ENCODE data around the gene SLC51A. TPM values are rescaled to one million over a fixed set of nuclear protein-coding genes. Genes with fewer than 3 reads are reported as not detected.
"Not testable (repeated sequence)": the region's sequence is repeated elsewhere in the genome, so short reads cannot be mapped to it uniquely, and the experiment has no call there.

The SLC51A gene
- total RNA-seq (ENCODE audit: unreplicated experiment): not detected
- long read RNA-seq, partial matches to known transcripts: 0 of 1 reads
- long read RNA-seq, other reads (novel, unspliced or antisense): 1 of 1 reads

DNA sequence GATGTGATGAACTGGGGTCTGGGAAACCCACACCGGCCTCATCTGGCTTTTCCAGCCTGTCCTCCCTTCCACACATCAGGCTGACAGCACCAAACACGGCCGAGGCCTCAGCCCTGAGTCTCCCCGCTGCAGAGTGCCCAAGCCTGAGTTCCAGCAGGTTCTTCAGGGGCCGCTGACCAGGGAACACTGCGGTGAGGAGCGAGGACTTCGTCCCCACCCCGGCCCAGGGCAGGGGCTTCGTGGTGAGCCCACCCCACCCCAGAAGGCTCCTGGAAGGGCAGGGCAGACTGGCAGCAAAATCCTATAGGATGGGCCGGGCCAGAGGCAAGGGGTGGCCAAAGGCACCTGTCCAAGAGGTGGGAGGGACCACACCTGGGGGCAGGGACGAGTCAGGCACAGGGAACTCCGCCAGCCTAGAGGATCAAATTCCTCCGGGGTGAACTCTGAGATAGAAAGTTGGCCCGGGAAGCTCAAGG, at the start of gene SLC51A:
TSS of gene SLC51A (plus strand) at position 446 of the 476 bp plus-strand sequence. CDS start 179 bp downstream, outside the sequence.
- Mint-ChIP-seq H3K36me3 (ENCODE audit: low read depth, unreplicated experiment) (peaks cover 3% of the 10 kb centered on the region), H3K27ac (ENCODE audit: unreplicated experiment) (no peak within 1 kb of the TSS), H3K27me3 (ENCODE audit: unreplicated experiment) (peaks cover 11% of the 10 kb centered on the region), H3K4me3 (ENCODE audit: unreplicated experiment) (no peak within 1 kb of the TSS), H3K9me3 (ENCODE audit: unreplicated experiment) (no peaks in the 10 kb centered on the region), H3K4me1 (ENCODE audit: unreplicated experiment) (no peaks in the 10 kb centered on the region)
- DNase-seq (ENCODE audit: low spot score): no peak
- TF ChIP-seq CTCF (IDR thresholded peaks at IDR 0.05; ENCODE audit: unreplicated experiment): no peak

DNA sequence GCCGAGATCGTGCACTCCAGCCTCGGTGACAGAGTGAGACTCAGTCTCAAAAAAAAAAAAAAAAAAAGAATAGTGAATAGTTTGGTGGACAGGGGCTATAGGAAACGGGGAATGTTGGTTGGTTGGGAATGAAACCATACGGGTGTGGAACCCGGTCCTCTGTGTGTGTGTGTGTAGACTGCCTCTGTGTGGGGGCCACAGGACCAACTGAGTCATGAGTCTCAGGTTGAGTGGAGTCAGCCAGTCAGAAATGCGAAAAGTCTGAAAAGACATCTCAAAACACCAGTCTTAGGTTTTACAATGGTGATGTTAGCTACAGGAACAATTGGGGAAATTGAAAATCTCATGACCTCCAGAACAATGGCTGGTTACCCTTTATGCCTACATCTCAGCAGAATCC, 49.6 kb upstream of the SLC51A start:
- Mint-ChIP-seq H3K27me3 (ENCODE audit: unreplicated experiment) (peaks cover 2% of the 10 kb centered on the region), H3K36me3 (ENCODE audit: low read depth, unreplicated experiment) (no peaks in the 10 kb centered on the region), H3K4me1 (ENCODE audit: unreplicated experiment) (no peaks in the 10 kb centered on the region), H3K27ac (ENCODE audit: unreplicated experiment) (no peak overlapping the region), H3K9me3 (ENCODE audit: unreplicated experiment) (no peaks in the 10 kb centered on the region), H3K4me3 (ENCODE audit: unreplicated experiment) (no peak overlapping the region)
- no peak for DNase-seq (ENCODE audit: low spot score)
- no peak for TF ChIP-seq CTCF (IDR thresholded peaks at IDR 0.05; ENCODE audit: unreplicated experiment)

DNA sequence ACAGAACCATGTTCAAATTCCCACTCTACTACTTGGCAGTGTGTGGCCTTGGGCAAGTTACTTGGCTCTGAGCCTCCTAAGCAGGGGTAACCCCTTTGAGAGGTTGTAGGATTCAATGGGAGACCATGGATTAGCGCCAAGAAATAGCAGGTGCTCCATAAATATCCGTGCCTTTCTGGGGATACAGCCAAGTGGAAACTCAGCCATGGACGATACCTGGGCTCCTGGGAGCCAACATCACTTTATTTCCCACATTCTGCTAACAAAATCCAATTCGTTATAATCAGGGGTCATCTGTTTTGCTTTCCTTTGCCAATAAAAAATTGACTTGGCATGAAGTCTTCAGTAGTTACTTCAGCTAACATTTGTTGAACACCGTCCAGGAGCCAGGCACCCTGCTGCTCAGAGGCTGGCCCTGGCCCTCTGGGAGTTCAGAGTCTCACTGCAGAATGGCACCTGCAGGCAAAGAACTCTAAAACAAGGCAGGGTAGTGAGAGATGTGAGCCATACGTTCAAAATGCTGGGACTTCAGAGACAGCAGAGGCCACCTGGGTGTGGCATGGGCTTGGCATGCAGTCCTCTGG, 47.4 kb upstream of the SLC51A start:
- Mint-ChIP-seq H3K4me3 (ENCODE audit: unreplicated experiment) (no peak overlapping the region), H3K4me1 (ENCODE audit: unreplicated experiment) (no peaks in the 10 kb centered on the region), H3K9me3 (ENCODE audit: unreplicated experiment) (no peaks in the 10 kb centered on the region), H3K27me3 (ENCODE audit: unreplicated experiment) (no peaks in the 10 kb centered on the region), H3K27ac (ENCODE audit: unreplicated experiment) (no peak overlapping the region), H3K36me3 (ENCODE audit: low read depth, unreplicated experiment) (no peaks in the 10 kb centered on the region)
- no peak for DNase-seq (ENCODE audit: low spot score)
- TF ChIP-seq CTCF (IDR thresholded peaks at IDR 0.05; ENCODE audit: unreplicated experiment): no peak

GRCh38 chr3:196169836-196170240, 46.5 kb upstream of the SLC51A start:
- Mint-ChIP-seq H3K4me3 (ENCODE audit: unreplicated experiment) (no peak overlapping the region), H3K27ac (ENCODE audit: unreplicated experiment) (no peak overlapping the region), H3K27me3 (ENCODE audit: unreplicated experiment) (peaks cover 2% of the 10 kb centered on the region), H3K9me3 (ENCODE audit: unreplicated experiment) (no peaks in the 10 kb centered on the region), H3K4me1 (ENCODE audit: unreplicated experiment) (no peaks in the 10 kb centered on the region), H3K36me3 (ENCODE audit: low read depth, unreplicated experiment) (no peaks in the 10 kb centered on the region)
- TF ChIP-seq CTCF (IDR thresholded peaks at IDR 0.05; ENCODE audit: unreplicated experiment): no peak
- no peak for DNase-seq (ENCODE audit: low spot score)

- H3K9me3 Mint-ChIP-seq (ENCODE audit: unreplicated experiment); DNase-seq (ENCODE audit: low spot score); H3K36me3 Mint-ChIP-seq (ENCODE audit: low read depth, unreplicated experiment); H3K4me1 Mint-ChIP-seq (ENCODE audit: unreplicated experiment); H3K27me3 Mint-ChIP-seq (ENCODE audit: unreplicated experiment); H3K27ac Mint-ChIP-seq (ENCODE audit: unreplicated experiment); H3K4me3 Mint-ChIP-seq (ENCODE audit: unreplicated experiment): not testable (repeated sequence)
These were observed 46.0 kb upstream of the SLC51A start for GRCh38 chr3:196170296-196170695.
